Transverse colon (tissue), 4 donors: ENCODE results near the gene CSNK1D. TPM values are rescaled to one million over a fixed set of nuclear protein-coding genes. Genes with fewer than 3 reads are reported as not detected.
A peak's percentile ranks its signal among the peaks of the same experiment; 100 is the strongest.

Source experiments
- DNase-seq: peaks from one replicate; pipeline ENCODE4 v3.0.0-alpha.2; 2019
- H3K27ac ChIP-seq, 4 donors: fragments of 200-600 bp; sonication (generic); 2 replicates each; pipeline ENCODE4 v1.5.1; 2016 to 2018; ENCODE audit warnings: inconsistent platforms in 4 of 4
- H3K27me3 ChIP-seq: fragments of 200-600 bp; sonication (generic); 2 replicates; pipeline ENCODE4 v1.5.1; 2017; ENCODE audit warnings: inconsistent platforms
- H3K36me3 ChIP-seq, 4 donors: fragments of 200-600 bp; sonication (generic); 2 replicates each; pipeline ENCODE4 v1.5.1; 2017 to 2019; ENCODE audit warnings: inconsistent platforms in 4 of 4
- H3K4me1 ChIP-seq, 4 donors: fragments of 200-600 bp; sonication (generic); 2 replicates each; pipeline ENCODE4 v1.5.1; 2017 to 2020; ENCODE audit warnings: inconsistent platforms in 4 of 4
- H3K4me3 ChIP-seq, 4 donors: fragments of 200-600 bp; sonication (generic); 1 replicate in 1 of 4; 2 replicates in 3 of 4; pipeline versions ENCODE4 v1.5.1 to v1.6.1; 2017 to 2019; ENCODE audit warnings: inconsistent platforms in 4 of 4
- H3K9me3 ChIP-seq, 2 donors: fragments of 200-600 bp; sonication (generic); 2 replicates each; pipeline ENCODE4 v1.5.1; 2017 to 2019; ENCODE audit warnings: inconsistent platforms in 2 of 2
- EP300 ChIP-seq: sonication (generic); formaldehyde crosslinking; IDR thresholded peaks from one replicate; pipeline ENCODE4 v1.6.1; 2017; ENCODE audit warnings: antibody characterized with exemption, low read depth
- POLR2A ChIP-seq: fragments of 450-650 bp; IDR thresholded peaks from one replicate; pipeline ENCODE4 v1.6.1; 2016; ENCODE audit warnings: antibody characterized with exemption, mild to moderate bottlenecking, moderate library complexity
- POLR2AphosphoS5 ChIP-seq, 3 donors: sonication (generic); formaldehyde crosslinking; IDR thresholded peaks; one replicate each; pipeline ENCODE4 v1.6.1; 2016; ENCODE audit warnings: antibody characterized with exemption in 3 of 3
- WGBS, 2 donors: methylation state at CpG; one replicate each; pipeline ENCODE4 v1.1.5; 2018; ENCODE audit warnings: low coverage in 1 of 2; 5-methylcytosine and 5-hydroxymethylcytosine counted together
- in situ Hi-C, 4 donors: fragments of 200-750 bp; cut with MboI; loops; one replicate each; pipeline versions ENCODE4 v1.15.0 to v1.15.1; 2017; ENCODE audit warnings: low sequenced_read_pairs in 3 of 4, low pct_ligation_motif_present in 1 of 4, low pct_unique_long_range_greater_than_20kb in 1 of 4
- intact Hi-C: fragments of 100-400 bp; cut with DNase I; formaldehyde crosslinking; loops from one replicate; pipeline ENCODE4 v1.15.1; 2023; ENCODE audit warnings: low total_unique reads
- total RNA-seq, 4 donors: library from RNA; depleted of rRNA; stranded (reverse); fragments of >200 nt; gene quantifications; one replicate each; pipeline ENCODE4 v1.1.0, GENCODE V29; 2016
- TF ChIP-seq, protein P1 (sequence below), 5 experiments: fragments of 200-600 bp in 3 of 5; fragments of 450-650 bp in 2 of 5; sonication (generic) in 3 of 5; IDR thresholded peaks; 1 replicate in 2 of 5; 2 replicates in 3 of 5; pipeline ENCODE4 v1.5.1; 2016 to 2017; ENCODE audit warnings: antibody characterized with exemption in 5 of 5, inconsistent platforms in 3 of 5, mild to moderate bottlenecking in 2 of 5, moderate library complexity in 1 of 5

The CSNK1D gene
- total RNA-seq, 4 donors from 2014 or later, result 86.0 to 230 (median 148) TPM

GRCh38 chr17:82313195-82314011 lies 39.9 kb upstream of the CSNK1D start:
- no peak for DNase-seq
- in situ Hi-C loops (no loop called here), intact Hi-C loops (no loop called here)
- WGBS, 2 donors, result 76 to 80% methylated on average over 11 to 25 of the region's 28 CpGs
- TF ChIP-seq POLR2A (no peak), POLR2AphosphoS5 (IDR thresholded peaks at IDR 0.05) (no peak), EP300 (no peak)
- TF ChIP-seq, protein P1, sequence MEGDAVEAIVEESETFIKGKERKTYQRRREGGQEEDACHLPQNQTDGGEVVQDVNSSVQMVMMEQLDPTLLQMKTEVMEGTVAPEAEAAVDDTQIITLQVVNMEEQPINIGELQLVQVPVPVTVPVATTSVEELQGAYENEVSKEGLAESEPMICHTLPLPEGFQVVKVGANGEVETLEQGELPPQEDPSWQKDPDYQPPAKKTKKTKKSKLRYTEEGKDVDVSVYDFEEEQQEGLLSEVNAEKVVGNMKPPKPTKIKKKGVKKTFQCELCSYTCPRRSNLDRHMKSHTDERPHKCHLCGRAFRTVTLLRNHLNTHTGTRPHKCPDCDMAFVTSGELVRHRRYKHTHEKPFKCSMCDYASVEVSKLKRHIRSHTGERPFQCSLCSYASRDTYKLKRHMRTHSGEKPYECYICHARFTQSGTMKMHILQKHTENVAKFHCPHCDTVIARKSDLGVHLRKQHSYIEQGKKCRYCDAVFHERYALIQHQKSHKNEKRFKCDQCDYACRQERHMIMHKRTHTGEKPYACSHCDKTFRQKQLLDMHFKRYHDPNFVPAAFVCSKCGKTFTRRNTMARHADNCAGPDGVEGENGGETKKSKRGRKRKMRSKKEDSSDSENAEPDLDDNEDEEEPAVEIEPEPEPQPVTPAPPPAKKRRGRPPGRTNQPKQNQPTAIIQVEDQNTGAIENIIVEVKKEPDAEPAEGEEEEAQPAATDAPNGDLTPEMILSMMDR (IDR thresholded peaks at IDR 0.05), result no peak
- peaks cover 0 to 17% (median 7%) of the 10 kb centered on the region in 4 donors for H3K4me1 ChIP-seq
- H3K4me3 ChIP-seq, result no peak overlapping the region
- H3K36me3 ChIP-seq, result no peaks in the 10 kb centered on the region
- peaks cover 46% of the 10 kb centered on the region for H3K27me3 ChIP-seq
- H3K9me3 ChIP-seq, result no peaks in the 10 kb centered on the region
- H3K27ac ChIP-seq, result no peak overlapping the region

DNA sequence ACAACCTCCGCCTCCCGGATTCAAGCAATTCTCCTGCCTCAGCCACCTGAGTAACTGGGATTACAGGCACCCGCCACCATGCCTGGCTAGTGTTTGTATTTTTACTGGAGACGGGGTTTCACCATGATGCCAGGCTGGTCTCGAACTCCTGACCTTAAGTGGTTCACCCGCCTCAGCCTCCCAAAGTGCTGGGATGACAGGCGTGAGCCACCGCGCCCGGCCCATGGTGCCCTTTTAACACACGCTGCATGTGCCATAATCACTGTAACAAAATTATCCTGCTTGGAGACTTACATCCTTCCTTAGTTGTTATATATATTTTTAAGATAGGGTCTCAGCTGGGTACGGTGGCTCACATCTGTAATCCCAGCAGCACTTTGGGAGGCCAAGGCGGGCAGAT lies 38.5 kb upstream of the CSNK1D start:
- in situ Hi-C loops (no loop called here), intact Hi-C loops (no loop called here)
- Histone ChIP-seq H3K27me3 (peaks cover 46% of the 10 kb centered on the region), H3K27ac (no peak overlapping the region), H3K4me3 (no peak overlapping the region), H3K4me1 (peaks cover 0 to 17% (median 7%) of the 10 kb centered on the region in 4 donors), H3K9me3 (no peaks in the 10 kb centered on the region), H3K36me3 (no peaks in the 10 kb centered on the region)
- 88 to 97% methylated on average over 6 to 13 of the region's 13 CpGs for WGBS, 2 donors
- DNase-seq, result no peak
- no peak for TF ChIP-seq EP300
- no peak for TF ChIP-seq POLR2AphosphoS5 (IDR thresholded peaks at IDR 0.05)
- TF ChIP-seq, protein P1 (IDR thresholded peaks at IDR 0.05), result no peak
- TF ChIP-seq POLR2A, result no peak

- no peak for DNase-seq
- Histone ChIP-seq H3K27me3 (peaks cover 39% of the 10 kb centered on the region), H3K36me3 (no peaks in the 10 kb centered on the region), H3K9me3 (no peaks in the 10 kb centered on the region), H3K4me3 (no peak overlapping the region), H3K4me1 (peaks cover 0 to 13% (median 5%) of the 10 kb centered on the region in 4 donors), H3K27ac (no peak overlapping the region)
- WGBS, 2 donors, result 87% methylated on average over 21 of the region's 21 CpGs; no CpG with 5 or more reads in 1 of the 2 donors
- in situ Hi-C loops (no loop called here), intact Hi-C loops (no loop called here)
- TF ChIP-seq EP300 (no peak), POLR2A (no peak), POLR2AphosphoS5 (IDR thresholded peaks at IDR 0.05) (no peak)
- TF ChIP-seq, protein P1 (IDR thresholded peaks at IDR 0.05), result no peak
Observed at GRCh38 chr17:82310877-82311276, 37.4 kb upstream of the CSNK1D start.

DNA sequence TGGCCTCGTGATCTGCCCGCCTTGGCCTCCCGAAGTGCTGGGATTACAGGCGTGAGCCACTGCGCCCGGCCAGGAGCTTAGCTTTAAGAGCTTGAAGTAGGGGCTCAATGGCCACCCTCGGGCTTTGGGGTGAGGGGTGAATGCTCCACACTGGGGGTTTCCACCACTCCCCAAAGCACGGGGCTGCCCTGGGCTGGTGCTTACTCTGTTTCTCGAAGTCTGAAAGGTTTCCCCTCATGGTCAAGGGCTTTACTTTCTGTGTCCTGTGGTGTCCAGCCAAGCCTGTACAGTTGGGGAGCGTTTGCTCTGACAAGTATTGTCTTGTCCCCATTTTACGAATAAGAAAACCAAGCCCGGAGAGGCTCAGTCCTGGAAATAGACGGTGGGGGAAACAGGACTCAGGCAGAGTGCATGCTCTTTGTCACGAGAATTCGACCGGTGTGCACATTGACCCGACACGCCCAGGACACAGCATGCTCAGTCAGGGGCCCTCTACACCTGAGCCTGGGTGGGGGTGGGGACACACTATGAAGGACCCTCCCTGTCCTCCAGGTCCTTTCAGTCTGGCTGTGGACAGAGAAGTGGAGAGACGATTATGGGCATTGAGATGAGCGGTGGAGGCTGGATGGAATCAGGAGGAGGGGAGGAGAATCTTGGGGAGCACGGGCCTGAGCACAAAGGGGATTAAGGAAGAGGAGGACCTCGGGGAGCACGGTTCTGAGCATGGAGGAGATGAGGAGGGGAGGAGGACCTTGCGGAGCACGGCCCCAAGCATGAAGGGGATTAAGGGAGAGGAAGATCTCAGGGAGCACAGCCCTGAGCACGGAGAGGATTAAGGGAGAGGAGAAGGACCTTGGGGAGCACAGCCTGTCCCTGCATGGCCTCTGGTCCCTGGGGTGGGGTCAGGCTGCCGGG lies 36.4 kb upstream of the CSNK1D start:
- in situ Hi-C loops (no loop called here), intact Hi-C loops (no loop called here)
- no peak overlapping the region for H3K4me3 ChIP-seq
- H3K36me3 ChIP-seq, result no peaks in the 10 kb centered on the region
- H3K4me1 ChIP-seq, result peaks cover 0 to 8% (median 2%) of the 10 kb centered on the region in 4 donors
- H3K27ac ChIP-seq, result no peak overlapping the region
- H3K9me3 ChIP-seq, result no peaks in the 10 kb centered on the region
- TF ChIP-seq POLR2AphosphoS5 (IDR thresholded peaks at IDR 0.05), result no peak
- no peak for TF ChIP-seq EP300
- TF ChIP-seq, protein P1 (IDR thresholded peaks at IDR 0.05), result no peak
- no peak for TF ChIP-seq POLR2A
- peak; percentile 67 for DNase-seq
- 65% methylated on average over 26 of the region's 27 CpGs; no CpG with 5 or more reads in 1 of the 2 donors for WGBS, 2 donors
- peaks cover 29% of the 10 kb centered on the region for H3K27me3 ChIP-seq
